Fibroblast of mammary gland (primary cell): ENCODE results near the gene CDK2.

Experiments used
- DNase-seq: peaks from one replicate; pipeline ENCODE4 v3.0.0-alpha.2; 2010; ENCODE audit warnings: low read depth
- H3K4me3 ChIP-seq: 2 replicates; pipeline ENCODE4 v1.5.1; 2011; ENCODE audit warnings: low read depth, mild to moderate bottlenecking, low read length, moderate library complexity; ENCODE audit not compliant: control insufficient read depth
- TF ChIP-seq, protein P1 (sequence below): conservative IDR thresholded peaks from 2 replicates; pipeline ENCODE4 v1.5.1; 2011; ENCODE audit warnings: low read depth, low read length, inconsistent platforms; ENCODE audit not compliant: control insufficient read depth, insufficient read depth

The CDK2 gene

GRCh38 chr12:56014205-56014604 is 47.6 kb downstream of the CDK2 start:
- TF ChIP-seq, protein P1, sequence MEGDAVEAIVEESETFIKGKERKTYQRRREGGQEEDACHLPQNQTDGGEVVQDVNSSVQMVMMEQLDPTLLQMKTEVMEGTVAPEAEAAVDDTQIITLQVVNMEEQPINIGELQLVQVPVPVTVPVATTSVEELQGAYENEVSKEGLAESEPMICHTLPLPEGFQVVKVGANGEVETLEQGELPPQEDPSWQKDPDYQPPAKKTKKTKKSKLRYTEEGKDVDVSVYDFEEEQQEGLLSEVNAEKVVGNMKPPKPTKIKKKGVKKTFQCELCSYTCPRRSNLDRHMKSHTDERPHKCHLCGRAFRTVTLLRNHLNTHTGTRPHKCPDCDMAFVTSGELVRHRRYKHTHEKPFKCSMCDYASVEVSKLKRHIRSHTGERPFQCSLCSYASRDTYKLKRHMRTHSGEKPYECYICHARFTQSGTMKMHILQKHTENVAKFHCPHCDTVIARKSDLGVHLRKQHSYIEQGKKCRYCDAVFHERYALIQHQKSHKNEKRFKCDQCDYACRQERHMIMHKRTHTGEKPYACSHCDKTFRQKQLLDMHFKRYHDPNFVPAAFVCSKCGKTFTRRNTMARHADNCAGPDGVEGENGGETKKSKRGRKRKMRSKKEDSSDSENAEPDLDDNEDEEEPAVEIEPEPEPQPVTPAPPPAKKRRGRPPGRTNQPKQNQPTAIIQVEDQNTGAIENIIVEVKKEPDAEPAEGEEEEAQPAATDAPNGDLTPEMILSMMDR = no peak
- DNase-seq = no peak
- H3K4me3 ChIP-seq = no peak overlapping the region

DNA sequence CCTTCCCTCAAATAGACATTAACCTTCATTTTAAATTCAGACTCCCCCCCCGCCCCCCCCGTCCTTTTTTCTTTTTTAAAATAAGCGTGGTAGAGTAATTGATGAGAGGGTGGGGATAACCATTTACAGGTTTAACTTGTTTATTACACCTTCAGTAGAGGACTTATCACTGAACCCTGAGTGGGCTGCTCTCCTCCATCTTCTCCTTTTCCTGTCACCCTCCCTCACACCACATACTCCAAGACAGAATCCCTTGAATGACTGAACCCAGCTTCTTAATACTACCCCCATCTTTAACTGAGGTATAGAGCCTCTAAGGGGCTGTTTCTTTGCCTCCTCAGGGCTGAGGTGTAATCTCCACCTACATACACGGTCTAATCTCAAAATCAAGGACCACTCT is 50.6 kb downstream of the CDK2 start:
- H3K4me3 ChIP-seq = no peak overlapping the region
- no peak for DNase-seq
- TF ChIP-seq, protein P1 = no peak

DNA sequence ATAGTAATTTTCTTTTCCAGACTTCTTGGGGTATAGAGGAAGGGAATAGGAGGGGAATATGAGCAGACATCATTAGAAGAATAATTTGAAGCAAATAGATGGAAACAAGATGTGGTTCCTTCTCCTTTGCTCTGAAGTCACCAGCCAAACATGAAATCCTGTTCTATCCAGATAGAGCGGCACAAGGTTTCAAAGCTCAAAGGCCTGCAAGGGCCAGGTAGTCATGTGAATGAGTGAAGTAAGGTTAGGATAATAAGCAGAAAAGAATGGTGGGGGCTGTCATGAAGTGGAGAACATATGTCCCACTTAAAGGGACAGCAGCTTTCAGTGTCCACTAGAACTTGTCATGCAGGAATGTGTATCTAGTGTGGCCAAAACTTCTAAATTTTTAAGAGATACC is 51.7 kb downstream of the CDK2 start:
- no peak for DNase-seq
- TF ChIP-seq, protein P1 = no peak
- no peak overlapping the region for H3K4me3 ChIP-seq

DNA sequence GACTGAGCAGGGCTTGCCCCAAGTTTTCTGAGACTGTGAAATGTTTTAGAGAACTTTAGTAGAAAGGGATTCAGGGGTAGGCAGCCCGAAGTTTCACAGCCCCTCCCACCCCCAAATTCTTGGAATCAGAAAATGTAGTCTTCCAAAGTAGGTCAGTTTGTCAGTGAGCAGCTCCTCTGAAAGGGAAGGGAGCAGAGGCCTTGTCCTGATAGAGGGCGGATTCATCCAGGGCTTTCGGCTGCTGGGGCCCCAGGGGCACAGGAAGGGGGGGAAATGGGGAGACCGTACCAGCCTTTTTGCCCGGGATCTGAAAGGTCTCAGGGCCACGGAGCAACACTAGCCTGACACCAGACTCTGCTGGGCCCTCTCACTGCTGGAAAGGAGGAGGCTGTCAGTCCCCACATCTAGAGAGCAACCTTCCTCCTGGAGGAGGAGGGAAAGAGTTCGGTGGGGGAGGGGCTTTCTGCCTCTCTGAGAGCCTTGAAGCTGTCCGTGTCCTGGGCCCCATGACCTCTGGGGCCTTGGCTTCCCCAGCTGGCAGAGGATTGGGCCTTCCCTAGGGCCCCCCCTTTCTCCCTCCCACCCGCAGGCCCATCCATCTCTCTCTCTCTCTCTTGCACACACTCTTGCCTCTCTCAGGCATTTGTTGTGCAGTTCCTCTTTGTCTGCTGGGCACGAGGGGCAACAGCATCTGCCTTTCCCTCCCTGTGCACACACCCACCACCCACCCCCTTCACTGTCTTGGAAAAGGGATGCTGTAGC is 54.0 kb downstream of the CDK2 start, which contains the start of gene IKZF4:
TSS of gene IKZF4 (plus strand) at position 621 of the 762 bp plus-strand sequence. CDS start 451 bp downstream, outside the sequence.
- peak within 1 kb of the TSS; percentile 2 for H3K4me3 ChIP-seq
- DNase-seq = no peak
- TF ChIP-seq, protein P1 = no peak

- H3K4me3 ChIP-seq = no peak overlapping the region
- TF ChIP-seq, protein P1 = no peak
- no peak for DNase-seq
Measured at GRCh38 chr12:56021889-56022497, 55.4 kb downstream of the CDK2 start.
